Measurements from ENCODE around the gene DCHS1.
"Not testable (repeated sequence)": the region's sequence is repeated elsewhere in the genome, so short reads cannot be mapped to it uniquely, and the experiment has no call there.

DCHS1 gene, protein sequence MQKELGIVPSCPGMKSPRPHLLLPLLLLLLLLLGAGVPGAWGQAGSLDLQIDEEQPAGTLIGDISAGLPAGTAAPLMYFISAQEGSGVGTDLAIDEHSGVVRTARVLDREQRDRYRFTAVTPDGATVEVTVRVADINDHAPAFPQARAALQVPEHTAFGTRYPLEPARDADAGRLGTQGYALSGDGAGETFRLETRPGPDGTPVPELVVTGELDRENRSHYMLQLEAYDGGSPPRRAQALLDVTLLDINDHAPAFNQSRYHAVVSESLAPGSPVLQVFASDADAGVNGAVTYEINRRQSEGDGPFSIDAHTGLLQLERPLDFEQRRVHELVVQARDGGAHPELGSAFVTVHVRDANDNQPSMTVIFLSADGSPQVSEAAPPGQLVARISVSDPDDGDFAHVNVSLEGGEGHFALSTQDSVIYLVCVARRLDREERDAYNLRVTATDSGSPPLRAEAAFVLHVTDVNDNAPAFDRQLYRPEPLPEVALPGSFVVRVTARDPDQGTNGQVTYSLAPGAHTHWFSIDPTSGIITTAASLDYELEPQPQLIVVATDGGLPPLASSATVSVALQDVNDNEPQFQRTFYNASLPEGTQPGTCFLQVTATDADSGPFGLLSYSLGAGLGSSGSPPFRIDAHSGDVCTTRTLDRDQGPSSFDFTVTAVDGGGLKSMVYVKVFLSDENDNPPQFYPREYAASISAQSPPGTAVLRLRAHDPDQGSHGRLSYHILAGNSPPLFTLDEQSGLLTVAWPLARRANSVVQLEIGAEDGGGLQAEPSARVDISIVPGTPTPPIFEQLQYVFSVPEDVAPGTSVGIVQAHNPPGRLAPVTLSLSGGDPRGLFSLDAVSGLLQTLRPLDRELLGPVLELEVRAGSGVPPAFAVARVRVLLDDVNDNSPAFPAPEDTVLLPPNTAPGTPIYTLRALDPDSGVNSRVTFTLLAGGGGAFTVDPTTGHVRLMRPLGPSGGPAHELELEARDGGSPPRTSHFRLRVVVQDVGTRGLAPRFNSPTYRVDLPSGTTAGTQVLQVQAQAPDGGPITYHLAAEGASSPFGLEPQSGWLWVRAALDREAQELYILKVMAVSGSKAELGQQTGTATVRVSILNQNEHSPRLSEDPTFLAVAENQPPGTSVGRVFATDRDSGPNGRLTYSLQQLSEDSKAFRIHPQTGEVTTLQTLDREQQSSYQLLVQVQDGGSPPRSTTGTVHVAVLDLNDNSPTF (N-terminal part only)

DNA sequence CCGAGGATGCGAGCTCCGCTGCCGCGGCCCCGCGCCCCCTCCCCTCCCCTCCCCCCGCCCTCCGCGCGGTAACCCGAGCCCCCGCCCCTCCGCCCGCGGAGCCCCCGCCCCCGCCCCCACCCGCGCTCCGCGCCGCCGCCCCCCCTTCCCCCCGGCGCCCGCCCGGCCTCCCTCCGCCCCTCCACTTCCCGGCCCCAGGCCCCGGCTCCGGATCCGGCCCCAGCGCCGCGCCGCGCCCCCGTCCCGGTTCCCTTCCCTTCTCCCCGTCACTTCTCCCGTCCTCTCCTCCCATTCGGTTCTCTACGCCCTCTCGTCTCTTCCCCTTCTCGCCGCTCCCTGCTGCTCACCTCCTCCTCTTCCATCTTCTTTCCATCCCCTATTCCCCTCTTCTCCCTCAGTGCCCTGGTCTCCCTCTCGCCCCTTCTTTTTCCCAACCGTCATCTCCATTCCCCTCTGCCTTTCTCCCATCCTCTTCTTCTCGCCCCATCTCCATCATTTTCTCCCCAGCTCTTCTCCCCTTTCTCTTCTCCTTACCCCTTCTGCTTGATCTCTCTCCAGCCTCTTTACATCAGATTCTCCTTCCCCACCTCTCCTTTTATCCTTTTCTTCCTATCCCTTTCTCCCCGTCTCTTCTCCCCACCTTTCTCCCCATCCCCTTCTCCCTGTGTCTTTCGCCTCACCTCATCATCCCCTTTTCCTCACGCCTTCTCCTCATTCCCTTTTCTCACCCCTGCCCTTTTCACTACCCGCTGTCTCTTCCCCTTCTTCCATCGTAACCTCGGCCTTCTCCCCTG is at the start of gene DCHS1:
Gene DCHS1 (minus strand): TSS at position 20 of the 794 bp plus-strand sequence. CDS start 14,196 bp downstream, outside the sequence.
- peak within 1 kb of the TSS; percentile 66 for H3K4me3 ChIP-seq (ENCODE audit: low read depth, low read length)
- no peaks in the 10 kb centered on the region for H3K27me3 ChIP-seq (ENCODE audit: insufficient read depth, low read depth, severe bottlenecking)
- peaks cover 4% of the 10 kb centered on the region for H3K36me3 ChIP-seq
- no peaks in the 10 kb centered on the region for H3K9me3 ChIP-seq (ENCODE audit: severe bottlenecking)
- DNase-seq = peak; percentile 33
- peak within 1 kb of the TSS; percentile 57; the same call in 1 of the 2 replicates for H3K27ac ChIP-seq
- TF ChIP-seq, protein P1, sequence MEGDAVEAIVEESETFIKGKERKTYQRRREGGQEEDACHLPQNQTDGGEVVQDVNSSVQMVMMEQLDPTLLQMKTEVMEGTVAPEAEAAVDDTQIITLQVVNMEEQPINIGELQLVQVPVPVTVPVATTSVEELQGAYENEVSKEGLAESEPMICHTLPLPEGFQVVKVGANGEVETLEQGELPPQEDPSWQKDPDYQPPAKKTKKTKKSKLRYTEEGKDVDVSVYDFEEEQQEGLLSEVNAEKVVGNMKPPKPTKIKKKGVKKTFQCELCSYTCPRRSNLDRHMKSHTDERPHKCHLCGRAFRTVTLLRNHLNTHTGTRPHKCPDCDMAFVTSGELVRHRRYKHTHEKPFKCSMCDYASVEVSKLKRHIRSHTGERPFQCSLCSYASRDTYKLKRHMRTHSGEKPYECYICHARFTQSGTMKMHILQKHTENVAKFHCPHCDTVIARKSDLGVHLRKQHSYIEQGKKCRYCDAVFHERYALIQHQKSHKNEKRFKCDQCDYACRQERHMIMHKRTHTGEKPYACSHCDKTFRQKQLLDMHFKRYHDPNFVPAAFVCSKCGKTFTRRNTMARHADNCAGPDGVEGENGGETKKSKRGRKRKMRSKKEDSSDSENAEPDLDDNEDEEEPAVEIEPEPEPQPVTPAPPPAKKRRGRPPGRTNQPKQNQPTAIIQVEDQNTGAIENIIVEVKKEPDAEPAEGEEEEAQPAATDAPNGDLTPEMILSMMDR (IDR thresholded peaks at IDR 0.05; ENCODE audit: low read depth, low read length) = no peak

DNA sequence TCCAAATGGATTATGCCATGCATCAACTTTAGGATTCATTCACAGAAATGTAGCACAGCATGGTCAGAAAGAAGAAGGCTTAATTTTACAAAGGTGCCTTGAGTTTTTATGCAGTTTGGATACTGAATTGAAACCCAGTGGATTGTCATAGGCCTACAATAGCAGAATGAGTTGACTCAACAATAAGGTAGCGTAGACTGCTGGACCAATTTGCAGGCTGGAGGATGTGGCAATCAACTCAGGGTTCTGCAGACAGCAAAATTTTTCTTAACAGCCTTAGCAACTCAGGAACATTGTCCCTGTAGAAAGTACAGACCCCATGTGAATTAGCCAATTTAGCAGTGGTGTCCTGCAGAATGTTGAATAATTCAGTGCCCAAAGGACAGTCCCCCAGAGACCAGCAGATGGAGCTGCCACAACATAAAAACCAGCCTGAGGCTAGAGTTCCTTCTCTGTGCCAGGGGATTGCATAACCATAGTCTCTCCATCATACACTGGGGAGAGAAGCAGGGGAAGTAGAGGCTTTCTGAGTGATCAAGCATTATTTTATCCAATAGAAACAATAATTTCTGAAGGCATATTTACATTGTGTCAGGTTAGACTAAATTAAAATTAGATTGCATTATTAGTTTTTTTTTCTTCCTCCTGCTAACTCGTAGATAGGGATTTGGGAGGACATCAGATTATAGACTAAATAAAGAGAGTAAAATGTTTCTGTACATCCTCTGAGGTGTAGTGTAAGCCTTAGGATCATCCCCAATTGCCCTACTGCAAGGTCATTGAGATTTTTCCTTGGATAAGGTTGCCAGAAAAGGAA is 47.8 kb upstream of the DCHS1 start:
- H3K4me3 ChIP-seq (ENCODE audit: low read depth, low read length) = no peak overlapping the region
- peak; percentile 62 for DNase-seq
- TF ChIP-seq, protein P1 (IDR thresholded peaks at IDR 0.05; ENCODE audit: low read depth, low read length) = peak; percentile 72
- H3K9me3 ChIP-seq (ENCODE audit: severe bottlenecking) = no peaks in the 10 kb centered on the region
- no peaks in the 10 kb centered on the region for H3K27me3 ChIP-seq (ENCODE audit: insufficient read depth, low read depth, severe bottlenecking)
- no peak overlapping the region for H3K27ac ChIP-seq
- H3K36me3 ChIP-seq = no peaks in the 10 kb centered on the region

DNA sequence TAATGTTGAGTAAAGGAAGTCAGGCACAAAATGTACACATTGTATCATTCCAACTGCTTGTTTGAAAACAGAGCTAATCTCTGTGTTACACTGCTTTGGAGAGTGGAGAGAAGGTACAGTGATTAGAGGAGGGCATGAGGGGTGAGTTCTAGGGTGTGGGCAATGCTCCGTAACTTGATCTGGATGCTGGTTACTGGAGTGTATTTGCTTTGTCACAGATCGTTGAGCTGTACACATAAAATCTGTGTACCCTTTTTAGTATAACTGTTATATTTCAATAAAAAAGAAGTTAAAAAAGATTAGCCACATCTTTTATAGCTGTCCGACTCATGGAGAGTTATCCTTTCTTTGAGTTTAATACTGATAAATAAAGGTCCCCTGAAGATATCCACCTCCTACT is 46.3 kb upstream of the DCHS1 start:
- not testable (repeated sequence) for H3K27me3 ChIP-seq (ENCODE audit: insufficient read depth, low read depth, severe bottlenecking); H3K9me3 ChIP-seq (ENCODE audit: severe bottlenecking); H3K4me3 ChIP-seq (ENCODE audit: low read depth, low read length); H3K36me3 ChIP-seq
- H3K27ac ChIP-seq = peak overlapping the region; percentile 56
- DNase-seq = peak; percentile 56

DNA sequence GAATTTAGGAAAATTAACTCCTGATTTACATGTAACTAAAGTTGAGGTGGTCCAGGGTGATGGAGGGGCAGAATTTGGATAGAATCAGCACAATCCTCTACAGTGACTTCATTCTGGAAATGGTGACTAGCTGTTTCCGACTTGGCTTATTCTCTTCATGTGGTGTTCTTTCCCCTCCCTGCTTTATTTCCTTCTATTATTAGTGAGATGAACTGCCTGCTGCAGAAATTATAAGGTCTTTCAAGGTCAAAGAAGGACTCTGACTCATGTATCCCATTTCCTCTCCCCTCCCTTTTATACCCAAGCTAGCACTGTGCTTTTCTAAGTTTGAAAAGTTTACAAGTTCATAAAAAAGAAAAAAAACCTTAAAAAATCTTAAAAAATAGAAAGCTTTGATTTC is 39.8 kb upstream of the DCHS1 start:
- TF ChIP-seq, protein P1 (IDR thresholded peaks at IDR 0.05; ENCODE audit: low read depth, low read length) = no peak
- Histone ChIP-seq H3K4me3 (ENCODE audit: low read depth, low read length) (no peak overlapping the region), H3K27ac (no peak overlapping the region), H3K27me3 (ENCODE audit: insufficient read depth, low read depth, severe bottlenecking) (no peaks in the 10 kb centered on the region), H3K9me3 (ENCODE audit: severe bottlenecking) (no peaks in the 10 kb centered on the region), H3K36me3 (no peaks in the 10 kb centered on the region)
- no peak for DNase-seq

DNA sequence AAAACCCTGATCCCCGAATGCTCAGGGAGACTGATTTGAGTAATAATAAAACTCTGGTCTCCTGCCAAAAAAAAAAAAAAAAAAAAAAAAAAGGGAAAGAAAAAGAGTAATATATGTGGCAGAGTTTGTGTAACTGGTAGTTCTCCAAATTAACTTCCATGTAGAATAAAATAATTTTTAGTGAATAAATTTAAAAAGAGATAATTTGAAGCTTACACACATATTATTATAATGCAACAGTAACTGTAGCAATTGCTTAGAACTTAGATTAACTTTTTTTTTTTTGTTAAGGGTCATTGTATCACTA is 38.6 kb upstream of the DCHS1 start:
- TF ChIP-seq, protein P1 (IDR thresholded peaks at IDR 0.05; ENCODE audit: low read depth, low read length) = no peak
- no peak for DNase-seq
- Histone ChIP-seq H3K9me3 (ENCODE audit: severe bottlenecking) (peaks cover 3% of the 10 kb centered on the region), H3K27me3 (ENCODE audit: insufficient read depth, low read depth, severe bottlenecking) (no peaks in the 10 kb centered on the region), H3K27ac (no peak overlapping the region), H3K4me3 (ENCODE audit: low read depth, low read length) (no peak overlapping the region), H3K36me3 (no peaks in the 10 kb centered on the region)
